ENCODE data around the gene KLRC4.

KLRC4 gene

GRCh38 chr12:10366875-10367274 lies 42.7 kb downstream of the KLRC4 start:
- DNase-seq: no peak

DNA sequence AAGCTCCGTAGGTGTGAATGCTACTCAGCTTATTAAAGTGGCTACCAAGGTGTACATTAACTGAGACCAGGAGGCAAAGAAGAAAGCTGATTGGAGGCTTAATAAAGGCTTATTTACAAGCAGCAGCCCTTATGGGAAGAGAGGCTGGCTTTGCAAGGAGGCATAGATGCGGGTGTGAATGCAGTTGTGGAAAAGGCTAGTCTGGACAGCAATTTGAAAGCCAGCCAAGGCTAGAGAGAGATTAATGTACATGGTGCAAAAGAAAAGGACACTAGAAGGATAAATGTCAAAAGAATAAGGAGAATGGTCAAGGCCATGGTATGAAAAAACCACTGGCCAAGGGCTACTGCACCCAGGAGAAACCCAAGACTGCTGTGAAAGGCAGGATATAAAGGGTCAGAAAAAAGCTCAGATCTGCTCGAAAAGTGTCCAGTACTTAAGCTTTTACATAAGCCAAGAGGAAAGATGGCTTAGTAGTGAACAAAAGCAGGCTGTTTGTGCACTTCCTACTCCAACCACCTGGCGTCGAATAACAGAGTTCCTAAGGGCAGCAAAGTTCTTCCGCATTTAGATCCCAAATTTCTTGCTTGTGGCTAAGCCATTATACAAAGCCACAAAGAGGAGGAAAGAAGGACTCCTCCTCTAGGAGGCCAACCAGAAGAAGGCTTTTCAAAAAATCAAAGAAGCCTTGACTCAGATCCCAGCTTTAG lies 43.7 kb downstream of the KLRC4 start:
- DNase-seq: no peak

GRCh38 chr12:10364815-10365622 lies 44.5 kb downstream of the KLRC4 start:
- DNase-seq: peak; percentile 72

DNA sequence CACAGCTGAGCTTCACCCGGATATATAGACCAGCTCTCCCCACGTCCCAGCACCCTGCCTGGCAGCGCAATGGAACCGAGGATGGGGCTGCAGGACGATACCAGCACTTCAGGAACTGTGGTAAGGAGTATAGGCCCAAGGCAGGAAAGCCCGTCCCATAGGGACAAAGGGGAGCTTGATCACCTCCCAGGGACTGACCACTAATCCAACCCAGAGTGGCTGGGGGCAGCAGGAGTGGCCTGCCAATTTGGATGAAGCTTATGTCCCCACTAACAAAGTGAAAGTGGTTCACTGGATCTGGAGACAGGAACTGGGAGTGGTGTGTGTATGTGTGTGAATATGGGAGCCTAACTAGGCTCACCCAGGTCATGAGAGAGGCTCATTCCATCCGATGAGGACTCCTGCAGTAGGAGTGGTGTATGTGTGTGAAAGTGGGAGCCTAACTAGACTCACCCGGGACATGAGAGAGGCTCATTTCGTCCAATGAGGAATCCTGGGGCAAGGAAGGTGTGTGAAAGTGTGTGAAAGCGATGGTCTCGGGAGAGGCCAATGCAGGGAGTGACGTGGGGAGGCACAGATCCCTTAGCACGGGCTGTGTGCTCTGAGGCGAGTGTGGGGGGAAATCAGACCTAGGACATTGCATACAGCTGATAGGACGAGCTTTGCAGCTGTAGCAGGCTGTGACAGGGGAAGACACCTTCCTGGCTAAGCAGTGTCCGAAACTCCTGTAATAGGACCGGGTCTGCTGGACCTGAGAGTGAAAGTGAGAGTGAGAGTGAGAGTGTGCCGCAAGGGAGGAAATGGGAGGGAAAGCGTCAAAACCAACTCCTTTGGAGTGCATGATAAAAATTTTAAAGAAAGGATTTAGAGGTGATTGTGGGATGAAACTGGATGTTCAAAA lies 45.4 kb downstream of the KLRC4 start:
- peak; percentile 1 for DNase-seq

GRCh38 chr12:10363658-10363913 lies 46.0 kb downstream of the KLRC4 start:
- DNase-seq: no peak

- DNase-seq: no peak
Measured at GRCh38 chr12:10362828-10363657, 46.5 kb downstream of the KLRC4 start.

- no peak for DNase-seq
Measured at GRCh38 chr12:10362325-10362724, 47.2 kb downstream of the KLRC4 start.

DNA sequence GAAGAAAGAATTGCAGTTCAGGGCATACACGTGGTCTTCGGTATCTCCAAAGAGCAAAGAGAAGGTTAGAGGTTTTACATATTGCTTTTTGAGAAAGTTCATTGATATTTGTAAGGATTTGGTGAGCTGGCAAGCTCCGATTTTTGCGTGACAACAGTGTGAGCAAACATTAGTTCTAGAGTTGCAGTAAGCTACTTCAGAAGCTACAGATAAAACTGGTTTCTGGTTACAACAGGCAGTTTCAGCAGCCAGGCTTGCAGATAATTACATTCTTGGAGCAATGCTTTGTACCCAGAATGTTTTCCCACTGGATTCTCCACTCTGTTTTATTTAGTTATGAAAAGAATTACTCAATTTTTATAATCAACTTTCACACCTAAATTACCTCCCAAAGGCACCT lies 47.9 kb downstream of the KLRC4 start:
- DNase-seq: no peak

GRCh38 chr12:10361084-10361483 lies 48.5 kb downstream of the KLRC4 start:
- DNase-seq: peak; percentile 31

- DNase-seq: no peak
Measured at GRCh38 chr12:10358969-10359368, 50.6 kb downstream of the KLRC4 start.

GRCh38 chr12:10358131-10358530 lies 51.4 kb downstream of the KLRC4 start:
- DNase-seq: no peak

All from NCI-H1436 (cell line).